Posterior vena cava (tissue), 2 donors: ENCODE results near the gene PHACTR3. TPM values are rescaled to one million over a fixed set of nuclear protein-coding genes. Genes with fewer than 3 reads are reported as not detected.
A peak's percentile ranks its signal among the peaks of the same experiment; 100 is the strongest.

Experiments
- DNase-seq: peaks from one replicate; pipeline ENCODE4 v3.0.0-alpha.2; 2020; ENCODE audit warnings: low spot score
- intact Hi-C, 2 donors: fragments of 100-400 bp; cut with DNase I; formaldehyde crosslinking; loops; one replicate each; pipeline versions ENCODE4 v1.14.1 to v1.14.2; 2022 to 2023
- total RNA-seq, 2 donors: library from RNA; stranded (reverse); fragmentation: NEBNext Ultra II Directional; extraction: Animal tissue kit (Norgen Biotek cat#: 25700); gene quantifications; one replicate each; pipeline ENCODE4 v1.2.1, GENCODE V29; 2021
- donor health status: DM: yes; HTN: yes; CAD: no.
- donor health status: DM: yes; HTN: yes; CAD: no.

Gene PHACTR3
- total RNA-seq, 2 donors from 2014 or later = 0.19 to 0.43 TPM

DNA sequence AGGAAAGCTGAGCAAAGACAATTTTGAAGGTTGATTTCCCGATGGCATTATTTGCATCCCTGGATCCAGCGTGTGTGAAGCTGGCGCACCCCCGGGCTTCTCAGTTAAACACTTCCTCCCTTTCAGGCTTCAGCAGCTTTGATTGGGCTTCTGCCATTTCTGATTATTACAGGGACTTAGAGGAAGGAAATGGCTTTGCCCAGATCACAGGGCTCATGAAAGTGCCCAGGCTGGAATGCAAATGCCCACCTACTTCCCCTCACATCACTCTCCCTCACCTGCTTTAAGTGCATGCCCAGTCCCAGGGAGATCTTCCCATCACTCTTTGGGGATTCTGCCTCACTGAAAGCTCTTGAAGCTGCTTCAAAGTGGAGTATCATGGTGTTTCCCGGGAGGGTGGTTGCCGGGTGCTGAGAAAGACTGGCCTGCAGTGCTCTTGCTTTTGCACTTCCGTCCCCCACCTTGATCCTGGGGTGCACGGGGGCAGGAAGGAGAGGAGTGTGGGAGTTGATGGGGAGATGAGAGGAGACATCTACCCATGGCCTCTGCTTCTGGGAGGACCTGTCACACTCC, 28.3 kb downstream of the PHACTR3 start:
- DNase-seq = peak; percentile 22
- intact Hi-C loops = no loop called here

DNA sequence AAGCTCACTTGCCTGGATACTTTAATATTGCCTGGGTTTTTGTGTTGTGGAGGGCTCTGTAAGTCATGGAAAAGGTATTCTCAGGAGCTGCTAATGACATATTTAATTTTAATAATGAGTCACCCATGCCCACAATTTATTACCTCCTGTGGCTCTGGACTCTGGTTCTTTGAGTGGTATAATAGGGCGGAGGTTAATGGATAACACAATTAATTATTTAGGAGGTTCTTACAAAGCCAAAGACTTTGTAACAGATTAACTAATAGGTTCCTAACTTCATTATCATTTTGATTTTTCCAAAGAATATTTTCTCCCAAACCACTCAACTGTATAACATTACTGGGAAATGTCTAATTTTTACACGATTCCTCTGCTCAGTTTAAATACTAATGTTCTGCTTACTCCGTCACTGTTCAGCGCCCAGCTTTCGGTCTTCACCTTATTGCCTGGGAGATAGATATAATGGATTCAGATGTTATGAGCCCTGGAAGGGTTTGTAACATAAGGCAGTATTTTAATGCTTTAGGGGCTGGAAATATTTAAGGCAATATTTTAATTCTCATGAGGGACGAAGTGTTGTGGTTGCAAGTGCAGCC, 29.4 kb downstream of the PHACTR3 start:
- intact Hi-C loops = no loop called here
- DNase-seq = no peak

DNA sequence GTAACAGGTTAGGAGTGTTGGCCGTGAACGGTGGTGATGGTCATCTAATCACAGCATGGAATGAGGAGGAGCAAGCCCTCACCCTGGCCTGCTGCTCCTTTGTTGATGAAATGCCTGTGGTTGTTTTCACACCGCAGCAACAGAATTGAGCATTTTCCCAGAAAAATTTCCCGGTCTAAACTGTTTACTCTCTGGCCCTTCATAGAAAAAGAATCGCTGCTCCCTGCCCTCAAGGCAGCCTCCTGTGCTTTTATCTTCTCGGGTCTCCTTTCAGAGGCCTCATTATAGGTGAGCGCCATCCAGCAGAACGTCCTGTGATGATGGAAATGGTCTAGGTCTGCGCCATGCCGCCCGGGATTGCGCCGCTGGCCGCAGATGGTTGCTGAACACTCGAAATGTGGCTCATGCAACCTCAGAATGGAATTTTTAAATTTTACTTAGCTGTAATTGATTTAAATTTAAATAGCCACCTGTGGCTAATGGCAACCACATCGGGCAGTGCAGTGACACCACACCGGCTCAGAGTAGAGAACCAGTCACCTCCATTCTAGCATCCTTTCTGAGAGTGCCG, 30.2 kb downstream of the PHACTR3 start:
- intact Hi-C loops = no loop called here
- peak; percentile 32 for DNase-seq

DNA sequence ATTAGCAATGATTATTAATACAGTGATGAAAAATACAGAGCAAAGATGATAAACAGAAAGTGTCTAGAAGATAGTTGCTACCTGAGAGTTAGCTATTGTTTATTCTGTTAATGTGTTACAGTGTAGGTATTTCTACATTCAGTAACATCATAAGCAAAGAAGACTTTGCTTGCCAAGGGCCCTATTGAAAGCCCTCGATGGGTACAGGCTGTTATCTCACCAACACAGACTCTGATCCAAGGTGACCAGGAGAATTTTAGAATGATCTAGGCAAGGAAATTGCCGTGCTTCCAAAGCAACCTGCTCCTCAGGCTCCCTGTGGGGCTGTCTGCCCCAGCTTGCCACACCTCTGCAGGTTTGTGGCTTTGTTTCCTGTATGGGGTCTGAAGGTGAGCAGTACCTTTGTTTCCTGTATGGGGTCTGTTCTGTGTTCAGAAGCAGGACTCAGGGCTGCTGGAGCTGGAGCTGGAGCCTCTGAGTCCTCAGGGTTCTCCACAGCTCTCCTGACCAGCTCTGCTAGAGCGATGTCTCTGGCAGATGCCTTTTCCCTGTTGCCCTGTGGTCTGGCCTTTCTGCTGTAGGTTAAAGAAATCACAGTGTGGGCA, 32.5 kb downstream of the PHACTR3 start:
- peak; percentile 22 for DNase-seq
- intact Hi-C loops = no loop called here

DNA sequence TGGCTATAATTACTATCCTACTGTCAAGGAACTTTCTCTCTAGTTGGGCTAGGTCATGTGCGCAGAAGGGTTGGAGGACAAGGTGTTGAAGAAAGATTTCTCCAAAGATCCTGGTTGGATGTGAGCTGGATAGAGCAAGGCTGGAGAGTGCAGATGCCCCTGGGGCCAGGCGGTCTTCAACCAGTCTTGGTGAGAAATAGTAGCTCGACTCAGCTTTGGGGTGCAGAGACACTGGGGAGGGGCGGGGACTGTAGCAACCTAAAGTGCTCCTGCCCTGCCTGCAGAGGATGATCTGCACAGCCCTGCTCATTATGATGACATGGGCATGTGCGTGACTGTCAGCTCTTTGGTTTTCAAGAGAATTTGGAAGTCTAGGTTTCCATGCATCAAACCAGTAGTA, 35.9 kb downstream of the PHACTR3 start:
- no peak for DNase-seq
- intact Hi-C loops = no loop called here

DNA sequence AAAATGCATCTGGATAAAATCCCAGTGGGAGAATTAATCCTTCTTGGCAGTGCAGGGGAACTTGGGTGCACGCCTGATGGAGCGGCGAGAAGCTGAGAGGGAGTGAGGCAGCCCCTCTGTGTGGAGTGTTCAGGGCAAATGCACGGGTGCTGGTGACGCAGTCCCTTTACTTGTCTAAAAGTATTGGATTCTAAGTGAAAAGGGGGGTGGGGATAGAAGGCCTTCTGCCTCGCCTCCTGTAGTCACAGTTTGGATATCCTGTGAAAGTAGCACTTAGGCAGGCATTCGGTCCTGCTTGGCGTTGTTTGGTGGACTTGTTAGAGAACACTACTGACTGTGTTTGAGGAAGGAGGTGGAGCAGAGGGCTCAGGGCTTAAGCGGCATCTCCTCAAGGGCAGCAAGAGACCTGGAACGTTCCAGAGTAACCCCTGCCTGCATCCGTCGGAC, 39.3 kb downstream of the PHACTR3 start:
- no peak for DNase-seq
- intact Hi-C loops = no loop called here

DNA sequence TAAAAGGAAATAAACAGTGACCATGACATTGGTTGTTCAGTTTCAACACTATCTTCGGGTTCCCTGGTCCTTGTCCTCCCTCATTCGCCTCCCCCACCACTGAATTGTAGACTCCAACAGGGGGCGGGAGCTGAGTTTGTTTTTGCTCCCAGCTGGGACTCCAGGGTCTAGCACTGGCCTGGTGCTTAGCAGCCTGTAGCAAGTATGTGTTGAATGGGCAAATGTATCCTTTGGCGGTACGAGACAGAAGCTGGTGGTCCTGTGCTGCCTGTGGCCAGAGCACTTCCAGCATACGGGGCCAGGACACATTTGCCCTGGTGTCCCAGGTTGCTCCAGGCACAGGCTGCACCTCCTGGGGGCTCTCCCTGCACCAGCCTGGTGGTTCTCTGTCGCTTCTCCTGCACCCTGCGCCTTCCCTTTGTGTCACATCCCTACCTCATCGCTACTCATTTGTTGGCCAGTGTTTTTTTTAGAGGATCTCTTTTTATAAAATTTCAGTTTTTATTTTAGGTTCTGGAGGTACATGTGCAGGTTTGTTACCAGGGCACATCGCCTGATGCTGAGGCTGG, 40.1 kb downstream of the PHACTR3 start:
- intact Hi-C loops = no loop called here
- DNase-seq = no peak

DNA sequence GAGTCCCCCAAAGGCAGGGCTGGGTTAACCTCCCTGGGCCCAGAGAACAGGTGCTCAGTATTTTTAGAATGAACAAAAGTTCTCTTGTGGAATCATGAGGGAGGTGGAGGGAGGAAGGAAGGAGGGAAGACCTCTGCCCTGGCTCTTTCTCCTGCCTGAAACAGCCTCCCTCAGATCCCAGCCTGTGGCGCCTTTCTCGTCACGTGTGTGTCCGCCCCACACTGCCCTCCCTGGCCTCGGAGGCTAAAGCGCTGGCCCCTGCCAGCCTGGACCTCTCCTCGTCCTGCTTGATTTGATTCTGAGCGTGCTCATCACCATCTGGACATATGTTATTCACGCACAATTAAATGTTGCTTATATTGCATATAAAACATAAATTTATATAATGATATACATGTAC, 40.9 kb downstream of the PHACTR3 start:
- intact Hi-C loops = no loop called here
- no peak for DNase-seq

DNA sequence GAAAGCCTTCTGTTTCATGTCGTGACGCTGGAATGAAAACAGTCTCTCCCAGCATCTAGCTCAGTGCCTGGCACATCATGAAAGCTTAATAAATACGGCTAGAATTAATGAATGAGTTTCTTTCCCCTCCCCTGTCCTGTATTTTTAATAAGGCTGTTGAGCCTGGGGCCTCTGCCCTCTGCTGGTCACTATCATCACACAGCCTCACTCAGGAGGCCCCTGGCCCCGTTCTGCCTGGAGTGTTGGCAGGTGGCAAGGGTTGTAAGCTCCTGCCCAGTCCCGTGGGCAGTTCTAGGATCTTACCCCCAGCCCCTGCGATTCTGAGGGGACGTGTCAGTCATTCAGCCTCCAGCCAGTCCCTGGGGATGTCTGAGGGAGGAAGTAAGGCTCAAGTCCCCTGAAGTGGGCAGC, 41.4 kb downstream of the PHACTR3 start:
- no peak for DNase-seq
- intact Hi-C loops = no loop called here

DNA sequence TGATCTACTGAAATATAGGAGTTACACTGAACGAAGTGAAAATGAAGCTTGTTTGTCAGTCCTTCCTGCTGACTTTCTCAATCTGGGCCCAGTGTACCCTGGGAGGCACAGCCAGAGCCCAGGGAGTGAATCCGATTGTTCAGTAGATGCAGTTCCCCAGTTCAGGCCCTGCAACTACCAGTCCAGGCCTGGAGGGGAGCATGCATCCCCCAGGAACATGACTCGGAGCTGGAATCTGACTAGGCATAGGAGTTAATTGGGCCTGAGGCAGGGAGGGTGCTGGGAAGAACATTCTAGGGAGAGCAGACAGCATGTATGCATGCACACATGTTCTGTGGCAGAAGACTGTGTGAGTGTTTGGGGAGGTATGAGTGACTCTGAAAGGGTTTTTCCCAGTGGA, 42.1 kb downstream of the PHACTR3 start:
- DNase-seq = no peak
- intact Hi-C loops = no loop called here

DNA sequence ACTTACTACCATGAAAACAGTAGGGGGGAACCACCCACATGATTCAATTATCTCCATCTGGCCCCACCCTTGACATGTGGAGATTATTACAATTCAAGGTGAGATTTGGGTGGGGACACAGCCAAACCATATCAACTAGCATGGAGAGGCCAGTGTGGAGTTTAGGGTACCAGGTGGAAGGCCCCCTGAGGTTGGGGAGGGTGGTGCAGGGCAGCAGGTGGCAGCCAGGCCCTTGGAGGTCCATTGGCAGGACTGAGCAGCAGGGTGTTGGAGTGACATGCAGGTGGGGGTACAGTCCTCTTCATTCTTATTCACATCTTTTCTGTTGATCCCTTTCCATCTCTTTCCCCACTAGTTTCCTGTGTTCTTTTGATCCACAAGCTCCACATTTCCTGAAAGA, 42.9 kb downstream of the PHACTR3 start:
- intact Hi-C loops = no loop called here
- no peak for DNase-seq

DNA sequence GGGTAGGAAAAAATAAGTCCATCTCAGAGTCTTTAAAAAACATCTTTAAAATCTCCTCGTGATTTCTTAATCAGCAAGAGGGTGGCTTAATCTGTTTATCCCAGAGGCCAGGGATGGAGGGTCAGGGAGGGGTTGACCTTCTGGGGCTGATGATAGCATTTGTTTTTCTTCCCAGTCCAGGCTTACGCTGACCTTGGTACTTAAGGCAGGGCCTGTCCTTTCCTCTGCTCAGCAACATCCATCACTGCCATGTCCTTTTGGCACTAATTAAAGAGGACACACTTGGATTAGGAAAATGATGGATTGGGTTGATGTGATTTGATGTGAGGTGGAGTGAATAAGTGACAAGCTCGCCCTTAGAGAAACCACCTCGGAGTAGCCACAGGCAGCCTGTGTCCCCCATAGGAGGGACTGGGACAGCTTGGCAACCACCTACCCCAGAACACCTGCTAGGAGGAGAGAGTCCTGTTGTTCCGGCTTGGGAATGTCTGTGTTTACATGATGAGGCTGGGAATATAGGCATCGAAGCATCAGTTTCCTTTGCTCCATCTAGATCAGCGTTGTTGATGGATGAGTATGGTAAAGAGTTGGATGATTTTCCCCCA, 44.2 kb downstream of the PHACTR3 start:
- intact Hi-C loops = no loop called here
- DNase-seq = no peak

DNA sequence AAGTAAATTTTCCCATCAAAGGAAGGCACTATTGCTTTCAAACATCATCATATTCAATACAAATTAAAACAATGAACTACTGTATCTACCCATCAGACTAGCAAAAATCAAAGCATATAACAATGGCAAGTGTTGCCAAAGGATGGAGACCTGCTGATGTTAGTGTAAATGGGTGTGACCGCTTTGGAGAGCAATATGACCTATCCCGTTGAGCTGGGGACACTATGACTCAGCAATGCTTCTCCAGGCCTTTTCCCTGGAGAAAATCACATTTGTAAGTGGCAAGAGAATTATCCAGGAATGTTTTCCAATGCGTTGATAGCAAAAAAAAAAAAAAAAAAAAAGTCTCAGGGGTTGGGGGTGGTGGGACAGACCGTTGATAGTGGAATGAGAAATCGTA, 46.1 kb downstream of the PHACTR3 start:
- intact Hi-C loops = no loop called here
- DNase-seq = no peak

DNA sequence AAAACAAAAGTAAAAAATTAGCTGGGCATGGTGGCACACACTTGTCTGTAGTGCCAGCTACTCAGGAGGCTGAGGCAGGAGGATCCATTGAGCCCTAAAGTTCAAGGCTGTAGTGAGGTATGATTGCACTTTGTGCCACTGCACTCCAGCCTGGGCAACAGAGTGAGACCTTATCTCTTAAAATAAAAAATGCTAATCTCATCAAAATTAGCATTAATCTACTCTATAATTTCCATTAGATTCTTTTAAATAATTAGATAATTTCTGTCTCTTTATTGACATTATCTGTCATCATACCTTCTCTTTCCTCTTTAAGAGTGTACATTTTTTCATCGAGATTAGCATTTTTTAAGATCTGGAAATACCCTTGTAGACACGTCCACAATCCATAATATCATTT, 48.0 kb downstream of the PHACTR3 start:
- no peak for DNase-seq
- intact Hi-C loops = no loop called here

DNA sequence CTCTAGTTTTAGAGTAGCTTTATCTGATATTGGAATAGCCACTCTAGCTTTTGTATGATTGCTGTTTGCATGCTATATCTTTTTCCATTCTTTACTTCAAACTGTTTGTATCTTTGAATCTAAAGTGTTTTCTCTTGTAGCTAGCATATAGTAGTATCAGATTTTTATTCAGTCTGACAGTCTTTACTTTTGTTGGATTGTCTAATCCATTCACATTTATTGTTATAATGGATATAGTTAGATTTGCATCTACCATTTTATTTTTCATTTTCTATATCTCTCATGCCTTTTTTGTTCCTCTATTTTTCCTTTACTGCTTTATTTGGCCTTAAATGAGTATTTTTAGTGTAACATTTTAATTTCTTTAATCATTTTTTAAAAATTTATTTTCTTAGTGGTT, 52.1 kb downstream of the PHACTR3 start:
- no peak for DNase-seq
- intact Hi-C loops = no loop called here

DNA sequence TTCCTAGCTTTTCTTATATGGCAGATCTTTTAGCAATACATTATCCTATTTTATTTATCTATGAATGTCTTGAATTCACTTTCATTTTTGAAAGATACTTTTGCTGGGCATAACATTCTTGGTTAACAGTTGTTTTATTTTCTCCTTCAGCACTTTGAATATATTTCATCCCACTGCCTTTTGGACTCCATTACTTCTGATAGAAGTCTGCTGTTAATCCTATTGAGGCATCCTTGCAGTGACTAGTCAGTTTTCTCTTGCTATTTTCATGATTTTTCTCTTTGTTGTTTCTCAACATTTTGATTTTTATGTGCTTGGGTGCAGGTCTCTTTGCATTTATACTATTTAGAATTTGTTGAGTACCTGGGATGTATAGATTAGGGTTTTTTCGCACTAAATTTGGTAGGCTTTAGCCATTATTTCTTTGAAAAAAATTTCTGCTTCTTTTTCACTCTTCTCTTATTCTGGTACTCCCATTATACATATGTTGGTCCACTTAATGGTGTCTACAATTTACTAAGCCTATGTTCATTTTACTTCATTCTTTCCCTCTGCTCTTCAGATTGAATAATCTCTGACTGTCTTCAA, 53.2 kb downstream of the PHACTR3 start:
- no peak for DNase-seq
- intact Hi-C loops = no loop called here

DNA sequence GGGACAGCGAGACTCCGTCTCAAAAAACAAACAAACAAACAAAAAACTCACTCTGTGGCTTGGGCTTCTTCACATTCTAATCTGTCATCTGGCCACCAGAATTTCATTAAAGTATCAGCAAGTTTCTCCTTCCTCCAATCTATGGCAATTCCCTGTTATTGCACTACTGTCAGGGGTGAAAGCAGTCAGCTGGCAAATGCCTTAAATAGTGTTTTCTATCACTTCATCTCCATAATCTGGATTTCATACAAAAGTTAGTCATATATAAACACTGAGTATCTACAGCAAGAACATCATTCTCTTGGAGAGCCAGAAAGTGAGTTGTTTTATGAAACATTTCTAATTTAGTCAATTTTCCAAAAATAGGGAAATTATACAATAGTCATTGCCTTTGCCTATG, 56.1 kb downstream of the PHACTR3 start:
- intact Hi-C loops = loop anchor here in 1 of 2 donors (5.0 kb wide), 1 partner anchor 337 kb away; no protein-coding TSS in a partner anchor
- DNase-seq = no peak

DNA sequence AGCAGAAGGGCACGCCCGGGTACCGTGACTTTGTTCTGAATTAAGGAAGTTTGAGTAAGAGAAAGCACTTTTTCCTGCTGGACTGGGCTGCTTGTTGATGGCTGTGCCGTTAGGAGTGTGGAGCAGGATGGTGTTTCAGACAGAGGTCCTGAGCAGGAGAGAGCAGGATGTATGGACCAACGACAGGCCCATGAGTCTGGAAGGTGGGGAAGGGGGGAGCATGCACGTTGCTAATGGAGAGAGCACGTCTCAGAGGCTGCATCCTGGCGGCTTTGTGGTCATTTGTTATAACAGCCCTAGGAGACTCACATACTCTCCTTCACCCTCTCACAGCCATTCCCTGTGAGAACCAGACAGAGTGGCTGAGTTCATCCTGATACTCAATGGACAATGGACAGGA, 56.8 kb downstream of the PHACTR3 start:
- DNase-seq = no peak

DNA sequence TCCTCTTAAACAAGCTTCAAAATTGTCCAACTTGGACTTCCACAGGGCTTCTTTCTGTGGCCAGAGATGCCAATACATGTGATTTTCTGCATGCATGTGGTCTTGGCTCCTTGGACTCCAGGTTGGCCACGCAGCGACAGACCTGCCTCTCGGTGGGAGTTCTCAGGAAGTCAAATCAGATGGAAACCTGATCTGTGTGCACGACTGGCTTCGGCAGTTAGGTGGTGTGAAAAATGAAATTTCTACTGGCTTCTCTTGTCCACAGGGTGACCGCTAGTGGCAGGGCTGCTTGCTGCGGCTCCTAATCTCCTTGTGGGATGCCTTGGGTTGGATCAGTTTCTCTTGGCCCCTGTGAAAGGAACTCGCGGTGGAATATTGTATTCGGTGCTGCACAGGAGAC, 57.3 kb downstream of the PHACTR3 start:
- intact Hi-C loops = loop anchor here in 1 of 2 donors (5.0 kb wide), 1 partner anchor 336 kb away; no protein-coding TSS in a partner anchor
- DNase-seq = no peak

More for the DNA sequence above, 56.8 kb downstream of the PHACTR3 start:
- intact Hi-C loops = loop anchor here in 1 of 2 donors (5.0 kb wide), 1 partner anchor 336 kb away; no protein-coding TSS in a partner anchor
